GM21381 (cell line): Measurements from ENCODE around the gene MAN2C1.
"Not testable (repeated sequence)": the region's sequence is repeated elsewhere in the genome, so short reads cannot be mapped to it uniquely, and the experiment has no call there.

Experiments used
- ATAC-seq: cut with Tn5 transposase; IDR thresholded peaks from one replicate; pipeline ENCODE4 v1.9.1; 2021; ENCODE audit warnings: mild to moderate bottlenecking, moderate library complexity; ENCODE audit not compliant: unreplicated experiment

The MAN2C1 gene

GRCh38 chr15:75347222-75348033 lies 21.0 kb downstream of the MAN2C1 start:
- ATAC-seq, result no peak

DNA sequence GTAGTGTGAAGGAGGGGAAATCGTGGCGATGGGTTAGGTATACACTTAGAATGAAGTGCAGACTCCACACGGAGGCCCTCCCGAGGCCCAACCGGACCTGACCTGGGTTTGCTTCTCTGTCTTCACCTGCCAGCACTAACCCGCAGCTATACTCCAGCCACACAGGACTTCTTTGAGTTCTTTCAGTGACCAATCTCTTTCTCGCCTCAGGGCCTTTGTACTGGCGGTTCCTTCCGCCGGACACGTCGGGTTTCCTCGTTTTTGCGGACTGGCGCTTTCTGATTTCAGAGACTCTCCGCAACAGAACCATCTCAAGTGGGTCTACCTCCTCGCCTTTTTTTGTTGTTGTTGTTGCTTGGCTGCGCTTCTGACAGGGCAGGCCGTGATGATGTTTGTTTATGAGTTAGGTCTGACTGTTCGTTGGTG lies 21.6 kb downstream of the MAN2C1 start, which contains the start of gene NEIL1:
NEIL1 (plus strand) TSS at position 244 of the 426 bp plus-strand sequence. CDS start 1,867 bp downstream, outside the sequence.
- no peak for ATAC-seq

GRCh38 chr15:75343953-75344352 lies 24.5 kb downstream of the MAN2C1 start:
- not testable (repeated sequence) for ATAC-seq

GRCh38 chr15:75342221-75342620 lies 26.2 kb downstream of the MAN2C1 start:
- no peak for ATAC-seq

DNA sequence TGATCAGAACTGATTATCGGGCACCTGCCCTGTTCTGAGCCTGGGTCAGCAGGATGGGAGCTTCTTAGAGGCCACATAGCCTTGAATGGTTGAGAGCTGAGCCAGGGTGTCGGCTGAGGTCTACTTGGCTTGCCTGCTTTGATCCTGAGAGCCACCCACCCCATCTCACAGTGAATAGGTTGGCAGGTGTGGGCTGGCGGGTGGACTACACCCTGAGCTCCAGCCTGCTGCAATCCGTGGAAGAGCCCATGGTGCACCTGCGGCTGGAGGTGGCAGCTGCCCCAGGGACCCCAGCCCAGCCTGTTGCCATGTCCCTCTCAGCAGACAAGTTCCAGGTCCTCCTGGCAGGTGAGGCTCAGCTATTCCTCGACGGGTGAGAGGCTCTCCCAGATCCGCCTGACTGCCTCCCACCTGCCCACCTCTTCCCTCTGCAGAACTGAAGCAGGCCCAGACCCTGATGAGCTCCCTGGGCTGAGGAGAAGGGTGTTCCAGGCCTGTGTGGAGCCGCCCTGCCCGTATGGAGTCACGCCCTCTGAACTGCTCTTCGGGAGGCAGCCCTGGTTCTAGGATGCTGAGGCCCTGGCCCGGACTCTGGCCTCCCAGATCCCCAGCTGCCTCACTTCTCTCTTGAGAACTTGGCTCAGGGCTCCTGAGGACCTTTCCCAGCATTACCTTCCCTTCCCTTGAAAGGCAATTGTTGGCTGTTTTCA lies 28.7 kb downstream of the MAN2C1 start:
- no peak for ATAC-seq

DNA sequence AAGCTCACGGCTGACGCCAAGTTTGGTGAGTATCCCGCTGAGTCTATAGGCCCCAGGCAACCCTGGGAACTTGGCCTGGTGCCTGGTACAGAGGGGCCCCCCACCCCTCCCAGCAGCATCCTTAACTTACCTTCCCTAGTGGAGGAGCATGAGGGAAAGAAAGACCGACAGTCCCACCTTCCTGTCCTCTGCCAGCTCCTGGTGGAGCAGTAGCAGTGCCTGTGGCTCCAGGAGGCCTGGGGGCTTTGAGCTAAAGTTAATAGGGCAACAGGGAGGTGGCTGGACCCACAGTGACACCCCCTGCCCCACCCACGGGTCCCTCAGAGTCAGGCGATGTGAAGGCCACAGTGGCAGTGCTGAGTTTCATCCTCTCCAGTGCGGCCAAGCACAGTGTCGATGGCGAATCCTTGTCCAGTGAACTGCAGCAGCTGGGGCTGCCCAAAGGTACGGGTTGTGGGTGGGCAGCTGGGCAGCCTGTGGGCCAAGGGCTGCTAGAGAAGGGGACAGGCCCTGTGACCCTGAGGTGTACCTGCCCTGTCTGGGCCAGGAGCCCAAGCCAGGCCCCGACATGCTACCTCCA lies 29.7 kb downstream of the MAN2C1 start:
- ATAC-seq, result no peak

GRCh38 chr15:75335705-75336355 lies 32.6 kb downstream of the MAN2C1 start, which contains the start of gene COMMD4:
Gene COMMD4, plus strand, starts transcription at chr15:75336063. Its CDS starts 27 bp downstream, at chr15:75336090.
- ATAC-seq, result peak; percentile 78

DNA sequence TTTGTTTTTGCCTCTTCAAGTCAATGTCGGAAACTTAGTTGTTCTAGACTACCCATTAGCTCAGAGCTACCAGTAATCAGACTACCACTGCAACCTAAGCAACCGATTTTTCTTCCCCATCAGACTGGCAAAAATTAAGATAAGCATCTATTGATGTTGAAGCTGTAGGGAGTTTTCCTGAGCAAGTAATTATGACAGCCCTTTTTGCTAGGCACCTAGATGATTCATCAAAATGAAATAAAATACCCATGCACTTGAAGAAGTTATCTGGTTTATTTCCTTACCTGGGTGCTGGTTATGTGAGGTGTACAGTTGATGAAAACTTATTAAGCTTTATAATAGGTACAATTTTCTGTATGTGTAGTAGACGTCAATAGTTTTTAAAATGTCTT lies 33.1 kb downstream of the MAN2C1 start:
- no peak for ATAC-seq

GRCh38 chr15:75333654-75334419 lies 34.6 kb downstream of the MAN2C1 start:
- ATAC-seq, result not testable (repeated sequence)

DNA sequence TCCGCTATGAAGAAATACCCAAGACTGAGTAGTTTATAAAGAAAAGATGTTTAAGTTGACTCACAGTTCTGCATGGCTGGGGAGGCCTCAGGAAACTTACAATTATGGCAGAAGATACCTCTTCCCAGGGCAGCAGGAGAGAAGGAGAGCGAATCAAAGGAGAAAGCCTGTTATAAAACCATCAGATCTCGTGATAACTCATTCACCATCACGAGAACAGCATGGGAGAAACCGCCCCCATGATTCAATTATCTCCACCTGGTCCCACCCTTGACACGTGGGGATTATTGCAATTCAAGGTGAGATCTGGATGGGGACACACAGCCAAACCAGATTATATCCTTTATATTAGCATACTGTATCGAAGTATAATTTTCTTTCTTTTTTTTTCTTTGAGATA lies 36.3 kb downstream of the MAN2C1 start:
- ATAC-seq, result not testable (repeated sequence)

DNA sequence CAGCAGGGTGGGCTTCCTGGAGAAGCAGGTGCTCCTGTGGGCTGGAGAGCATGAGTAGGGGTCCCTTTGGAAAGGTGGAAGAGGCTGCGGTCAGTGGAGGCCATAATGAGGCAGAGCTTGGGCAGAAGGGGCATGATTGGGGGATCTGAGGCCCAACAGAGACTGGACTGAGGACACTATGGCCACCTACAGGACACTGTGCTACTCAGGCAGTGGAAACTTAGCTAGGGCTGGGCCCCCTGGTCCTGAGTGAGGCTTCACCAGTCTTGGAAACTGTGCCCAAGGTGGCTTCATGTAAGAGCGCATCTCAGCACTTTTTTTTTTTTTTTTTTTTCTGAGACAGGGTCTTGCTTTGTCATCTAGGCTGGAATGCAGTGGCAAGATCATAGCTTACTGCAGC lies 38.8 kb downstream of the MAN2C1 start:
- no peak for ATAC-seq

- no peak for ATAC-seq
These were observed 39.7 kb downstream of the MAN2C1 start for GRCh38 chr15:75328493-75329314.

- no peak for ATAC-seq
These were observed 40.9 kb downstream of the MAN2C1 start for GRCh38 chr15:75327491-75327890.

- ATAC-seq, result no peak
These were observed 41.4 kb downstream of the MAN2C1 start for GRCh38 chr15:75327005-75327404.

- ATAC-seq, result no peak
These were observed 42.5 kb downstream of the MAN2C1 start for GRCh38 chr15:75325922-75326321.

DNA sequence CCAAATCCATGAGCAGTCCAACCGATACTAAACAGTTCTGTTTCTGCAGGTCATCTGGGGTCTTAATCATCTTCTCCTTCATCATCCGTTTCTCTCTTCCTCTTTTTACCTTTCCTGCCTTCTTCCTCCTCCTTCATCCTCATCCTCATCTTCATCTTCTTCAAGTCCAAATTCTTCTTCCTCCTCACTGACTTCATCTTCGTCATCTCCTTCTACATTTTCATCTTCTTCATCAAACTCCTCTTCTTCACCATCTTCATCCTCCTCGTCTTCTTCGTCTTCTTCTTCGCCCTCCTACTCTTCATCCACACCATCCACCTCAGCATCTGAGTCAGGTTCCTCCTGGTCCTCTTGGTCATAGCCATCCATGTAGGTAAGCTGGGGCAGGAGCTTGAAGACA lies 46.7 kb downstream of the MAN2C1 start:
- ATAC-seq, result no peak

DNA sequence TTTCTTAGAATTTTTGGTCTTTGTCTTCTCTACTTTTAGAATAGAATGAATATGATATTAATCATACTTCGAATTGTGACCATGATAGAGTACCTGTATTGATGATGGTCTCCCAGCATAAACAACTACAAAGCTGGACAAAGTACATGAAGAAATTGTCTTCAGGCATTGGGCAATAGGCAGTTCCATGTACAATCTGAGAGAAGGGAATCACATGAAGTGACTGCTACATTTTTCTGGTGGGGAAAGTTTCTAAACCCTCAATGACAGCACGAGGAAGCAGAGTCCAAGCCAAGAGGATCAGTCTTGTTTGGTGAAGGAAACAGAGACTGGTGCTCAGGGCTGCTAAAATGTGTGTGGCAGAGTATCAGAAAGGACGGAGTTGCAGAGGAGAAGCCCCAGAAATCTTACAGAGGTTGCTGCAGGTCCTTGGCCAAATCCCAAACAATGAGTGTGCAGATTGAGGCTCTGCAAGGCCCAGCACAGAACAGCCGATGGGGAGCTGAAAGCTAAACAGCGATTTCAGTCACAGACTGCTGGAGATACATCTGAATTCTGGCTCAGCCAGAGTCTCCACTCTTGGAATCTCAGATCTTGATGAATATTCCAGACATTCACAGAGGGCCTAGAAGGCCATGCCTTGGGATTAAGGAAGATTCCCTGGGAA lies 49.0 kb downstream of the MAN2C1 start:
- not testable (repeated sequence) for ATAC-seq

DNA sequence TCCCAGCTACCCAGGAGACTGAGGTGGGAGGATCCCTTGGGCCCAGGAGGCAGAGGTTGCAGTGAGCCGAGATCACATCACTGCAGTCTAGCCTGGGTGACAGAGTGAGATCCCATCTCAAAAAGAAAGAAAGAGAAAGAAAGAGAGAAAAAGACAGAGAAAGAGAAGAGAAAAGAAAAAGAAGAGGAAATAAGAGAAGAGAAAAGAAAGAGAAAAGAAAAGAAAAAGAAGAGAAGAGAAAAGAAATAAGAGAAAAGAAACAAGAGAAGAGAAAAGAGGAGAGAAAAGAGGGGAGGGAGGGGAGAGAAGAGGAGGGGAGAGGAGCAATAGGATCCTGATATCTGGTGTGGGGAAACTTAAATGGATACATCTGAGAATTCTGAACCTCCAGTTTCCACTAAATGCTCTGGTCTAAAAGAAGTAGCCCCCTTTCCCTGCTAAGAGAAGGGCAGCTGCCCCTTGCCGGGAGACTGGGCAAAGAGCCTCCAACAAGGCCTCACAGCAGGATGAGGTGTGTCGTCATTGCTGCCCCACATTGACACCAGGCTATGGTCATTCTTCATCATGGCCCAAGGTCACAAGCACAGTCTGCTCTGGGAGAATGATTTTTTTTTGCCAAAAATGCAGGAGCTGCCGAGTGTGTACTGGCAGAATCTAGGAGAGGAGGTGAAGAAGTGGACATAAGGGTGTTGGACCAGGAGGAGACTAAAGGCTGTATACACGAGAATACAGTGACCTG lies 53.7 kb downstream of the MAN2C1 start:
- no peak for ATAC-seq
